Dermis microvascular lymphatic vessel endothelial cell (primary cell): ENCODE data around the gene MTHFD1. TPM values are rescaled to one million over a fixed set of nuclear protein-coding genes. Genes with fewer than 3 reads are reported as not detected.

ENCODE experiments used
- total RNA-seq: library from RNA; depleted of rRNA; stranded (reverse); fragments of >200 nt; gene quantifications from 2 replicates; pipeline ENCODE4 v1.2.1, GENCODE V29; 2014

The MTHFD1 gene
- total RNA-seq, 1 donor from 2014 or later, result 48.3 TPM

Other genes with a start within 250 kb of the MTHFD1 start
- gene ESR2, start 94.0 kb upstream of the MTHFD1 start, total RNA-seq, result under 0.01 and 0.39 TPM in 2 replicates
- gene AKAP5, start 77.1 kb downstream of the MTHFD1 start, total RNA-seq, result 0.13 TPM in 2 replicates
- 3.0 and 3.1 TPM in 2 replicates for gene ZBTB25, start 115.5 kb downstream of the MTHFD1 start, total RNA-seq
- 33.4 and 40.8 TPM in 2 replicates for gene ZBTB1, start 116.4 kb downstream of the MTHFD1 start, total RNA-seq
- 3.3 and 6.3 TPM in 2 replicates for gene HSPA2, start 152.4 kb downstream of the MTHFD1 start, total RNA-seq
- gene PPP1R36, start 161.6 kb downstream of the MTHFD1 start, total RNA-seq, result 0.38 and 0.39 TPM in 2 replicates